Measurements from ENCODE around the gene RAB22A.

RAB22A gene

DNA sequence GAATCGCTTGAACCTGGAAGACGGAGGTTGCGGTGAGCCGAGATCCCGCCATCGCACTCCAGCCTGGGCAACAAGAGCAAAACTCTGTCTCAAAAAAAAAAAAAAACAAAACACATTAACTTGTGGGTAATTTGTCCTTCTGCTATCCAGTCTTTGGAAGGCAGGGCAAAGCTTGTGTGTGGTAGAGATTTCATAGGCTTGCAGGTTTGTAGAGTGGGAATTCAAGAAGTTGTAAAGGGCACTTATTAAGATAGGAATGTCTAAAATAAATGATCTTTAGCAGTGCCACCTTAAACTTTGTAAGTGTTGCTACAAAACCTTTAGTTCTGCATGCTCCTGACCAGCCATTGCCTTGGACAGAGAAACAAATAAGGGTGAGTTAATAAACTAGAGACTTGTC lies 87.9 kb downstream of the RAB22A start:
- TF ChIP-seq, protein P1, sequence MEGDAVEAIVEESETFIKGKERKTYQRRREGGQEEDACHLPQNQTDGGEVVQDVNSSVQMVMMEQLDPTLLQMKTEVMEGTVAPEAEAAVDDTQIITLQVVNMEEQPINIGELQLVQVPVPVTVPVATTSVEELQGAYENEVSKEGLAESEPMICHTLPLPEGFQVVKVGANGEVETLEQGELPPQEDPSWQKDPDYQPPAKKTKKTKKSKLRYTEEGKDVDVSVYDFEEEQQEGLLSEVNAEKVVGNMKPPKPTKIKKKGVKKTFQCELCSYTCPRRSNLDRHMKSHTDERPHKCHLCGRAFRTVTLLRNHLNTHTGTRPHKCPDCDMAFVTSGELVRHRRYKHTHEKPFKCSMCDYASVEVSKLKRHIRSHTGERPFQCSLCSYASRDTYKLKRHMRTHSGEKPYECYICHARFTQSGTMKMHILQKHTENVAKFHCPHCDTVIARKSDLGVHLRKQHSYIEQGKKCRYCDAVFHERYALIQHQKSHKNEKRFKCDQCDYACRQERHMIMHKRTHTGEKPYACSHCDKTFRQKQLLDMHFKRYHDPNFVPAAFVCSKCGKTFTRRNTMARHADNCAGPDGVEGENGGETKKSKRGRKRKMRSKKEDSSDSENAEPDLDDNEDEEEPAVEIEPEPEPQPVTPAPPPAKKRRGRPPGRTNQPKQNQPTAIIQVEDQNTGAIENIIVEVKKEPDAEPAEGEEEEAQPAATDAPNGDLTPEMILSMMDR (IDR thresholded peaks at IDR 0.05; ENCODE audit: insufficient read depth, low read length), result no peak
- TF ChIP-seq POLR2AphosphoS5 (IDR thresholded peaks at IDR 0.05; ENCODE audit: low read depth), result no peak
- TF ChIP-seq REST (IDR thresholded peaks at IDR 0.05; ENCODE audit: insufficient replicate concordance, low read depth), result no peak
- TF ChIP-seq SPI1 (IDR thresholded peaks at IDR 0.05; ENCODE audit: borderline replicate concordance, low read depth), result no peak
- TF ChIP-seq GABPA (IDR thresholded peaks at IDR 0.05; ENCODE audit: low read depth), result no peak
- no peak for DNase-seq (ENCODE audit: low read depth in 1 of 2, low spot score in 1 of 2)
- Histone ChIP-seq H3K4me3 (replicated peaks; ENCODE audit: insufficient read depth, low read length) (no peak overlapping the region), H3K27ac (replicated peaks) (no peak overlapping the region), H3K27me3 (ENCODE audit: insufficient read depth, poor library complexity, severe bottlenecking) (no peaks in the 10 kb centered on the region)

- TF ChIP-seq SPI1 (IDR thresholded peaks at IDR 0.05; ENCODE audit: borderline replicate concordance, low read depth) (no peak), POLR2AphosphoS5 (IDR thresholded peaks at IDR 0.05; ENCODE audit: low read depth) (no peak), GABPA (IDR thresholded peaks at IDR 0.05; ENCODE audit: low read depth) (no peak), REST (IDR thresholded peaks at IDR 0.05; ENCODE audit: insufficient replicate concordance, low read depth) (no peak)
- TF ChIP-seq, protein P1 (IDR thresholded peaks at IDR 0.05; ENCODE audit: insufficient read depth, low read length), result no peak
- no peak overlapping the region for H3K27ac ChIP-seq (replicated peaks)
- no peak overlapping the region for H3K4me3 ChIP-seq (replicated peaks; ENCODE audit: insufficient read depth, low read length)
- H3K27me3 ChIP-seq (ENCODE audit: insufficient read depth, poor library complexity, severe bottlenecking), result no peaks in the 10 kb centered on the region
- no peak for DNase-seq (ENCODE audit: low read depth in 1 of 2, low spot score in 1 of 2)
These were observed 88.7 kb downstream of the RAB22A start for GRCh38 chr20:58398254-58398653.

DNA sequence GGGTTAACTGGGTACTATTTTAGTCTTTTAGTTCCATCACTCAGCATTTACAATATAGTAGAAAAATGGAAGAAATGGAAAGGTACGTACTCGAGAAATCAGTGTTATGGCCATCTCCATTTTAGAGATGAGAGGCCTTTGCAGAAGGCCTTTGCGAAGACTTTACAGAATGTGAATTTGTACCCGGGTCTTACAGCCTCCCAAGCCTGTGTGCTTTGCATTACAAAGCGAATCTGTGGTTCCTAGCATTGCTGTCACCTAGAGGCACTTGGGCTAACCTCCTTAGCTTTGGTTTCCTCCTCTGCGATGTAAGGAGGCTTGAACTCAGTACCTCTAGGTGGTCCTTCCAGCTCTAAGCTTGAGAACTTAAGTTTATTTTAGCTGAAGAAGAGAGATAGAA lies 90.4 kb downstream of the RAB22A start:
- DNase-seq (ENCODE audit: low read depth in 1 of 2, low spot score in 1 of 2), result no peak
- H3K27me3 ChIP-seq (ENCODE audit: insufficient read depth, poor library complexity, severe bottlenecking), result no peaks in the 10 kb centered on the region
- TF ChIP-seq REST (IDR thresholded peaks at IDR 0.05; ENCODE audit: insufficient replicate concordance, low read depth) (no peak), SPI1 (IDR thresholded peaks at IDR 0.05; ENCODE audit: borderline replicate concordance, low read depth) (no peak), GABPA (IDR thresholded peaks at IDR 0.05; ENCODE audit: low read depth) (no peak), POLR2AphosphoS5 (IDR thresholded peaks at IDR 0.05; ENCODE audit: low read depth) (no peak)
- TF ChIP-seq, protein P1 (IDR thresholded peaks at IDR 0.05; ENCODE audit: insufficient read depth, low read length), result no peak
- no peak overlapping the region for H3K4me3 ChIP-seq (replicated peaks; ENCODE audit: insufficient read depth, low read length)
- H3K27ac ChIP-seq (replicated peaks), result no peak overlapping the region
